ENCODE data around the gene FMNL2.

FMNL2 gene

GRCh38 chr2:152342259-152343046 is 7.5 kb downstream of the FMNL2 start:
- Histone ChIP-seq H3K36me3 (peaks cover 10% of the 10 kb centered on the region), H3K4me3 (ENCODE audit: low read depth, low read length) (no peak overlapping the region), H3K9me3 (ENCODE audit: severe bottlenecking) (no peaks in the 10 kb centered on the region), H3K27ac (no peak overlapping the region), H3K27me3 (ENCODE audit: insufficient read depth, low read depth, severe bottlenecking) (no peaks in the 10 kb centered on the region)
- DNase-seq = no peak
- no peak for TF ChIP-seq CTCF (IDR thresholded peaks at IDR 0.05; ENCODE audit: low read depth, low read length)

- TF ChIP-seq CTCF (IDR thresholded peaks at IDR 0.05; ENCODE audit: low read depth, low read length) = no peak
- no peaks in the 10 kb centered on the region for H3K27me3 ChIP-seq (ENCODE audit: insufficient read depth, low read depth, severe bottlenecking)
- peaks cover 10% of the 10 kb centered on the region for H3K36me3 ChIP-seq
Observed at GRCh38 chr2:152343426-152343825, 8.5 kb downstream of the FMNL2 start.

GRCh38 chr2:152344579-152345195 is 9.7 kb downstream of the FMNL2 start:
- no peaks in the 10 kb centered on the region for H3K9me3 ChIP-seq (ENCODE audit: severe bottlenecking)
- H3K4me3 ChIP-seq (ENCODE audit: low read depth, low read length) = no peak overlapping the region
- TF ChIP-seq CTCF (IDR thresholded peaks at IDR 0.05; ENCODE audit: low read depth, low read length) = no peak
- H3K36me3 ChIP-seq = peaks cover 10% of the 10 kb centered on the region
- no peak overlapping the region for H3K27ac ChIP-seq
- no peak for DNase-seq
- H3K27me3 ChIP-seq (ENCODE audit: insufficient read depth, low read depth, severe bottlenecking) = no peaks in the 10 kb centered on the region

More at GRCh38 chr2:152343426-152343825, 8.5 kb downstream of the FMNL2 start:
- no peaks in the 10 kb centered on the region for H3K9me3 ChIP-seq (ENCODE audit: severe bottlenecking)
- DNase-seq = no peak
- H3K27ac ChIP-seq = no peak overlapping the region
- H3K4me3 ChIP-seq (ENCODE audit: low read depth, low read length) = no peak overlapping the region

- DNase-seq = no peak
- no peak for TF ChIP-seq CTCF (IDR thresholded peaks at IDR 0.05; ENCODE audit: low read depth, low read length)
- Histone ChIP-seq H3K4me3 (ENCODE audit: low read depth, low read length) (no peak overlapping the region), H3K9me3 (ENCODE audit: severe bottlenecking) (no peaks in the 10 kb centered on the region), H3K36me3 (peaks cover 10% of the 10 kb centered on the region), H3K27ac (no peak overlapping the region), H3K27me3 (ENCODE audit: insufficient read depth, low read depth, severe bottlenecking) (no peaks in the 10 kb centered on the region)
Observed at GRCh38 chr2:152347076-152347475, 12.1 kb downstream of the FMNL2 start.

- no peak for DNase-seq
Observed at GRCh38 chr2:152348388-152348787, 13.4 kb downstream of the FMNL2 start.

More at GRCh38 chr2:152348388-152348787, 13.4 kb downstream of the FMNL2 start:
- Histone ChIP-seq H3K9me3 (ENCODE audit: severe bottlenecking) (no peaks in the 10 kb centered on the region), H3K36me3 (peaks cover 4% of the 10 kb centered on the region), H3K27ac (no peak overlapping the region), H3K4me3 (ENCODE audit: low read depth, low read length) (no peak overlapping the region), H3K27me3 (ENCODE audit: insufficient read depth, low read depth, severe bottlenecking) (no peaks in the 10 kb centered on the region)
- no peak for TF ChIP-seq CTCF (IDR thresholded peaks at IDR 0.05; ENCODE audit: low read depth, low read length)
